GM21528 (cell line): ENCODE measurements around the gene BCAS3.

Experiments
- ATAC-seq: cut with Tn5 transposase; IDR thresholded peaks from one replicate; pipeline ENCODE4 v1.9.1; 2021; ENCODE audit warnings: mild to moderate bottlenecking, moderate library complexity; ENCODE audit not compliant: unreplicated experiment, low FRiP score

BCAS3 gene

DNA sequence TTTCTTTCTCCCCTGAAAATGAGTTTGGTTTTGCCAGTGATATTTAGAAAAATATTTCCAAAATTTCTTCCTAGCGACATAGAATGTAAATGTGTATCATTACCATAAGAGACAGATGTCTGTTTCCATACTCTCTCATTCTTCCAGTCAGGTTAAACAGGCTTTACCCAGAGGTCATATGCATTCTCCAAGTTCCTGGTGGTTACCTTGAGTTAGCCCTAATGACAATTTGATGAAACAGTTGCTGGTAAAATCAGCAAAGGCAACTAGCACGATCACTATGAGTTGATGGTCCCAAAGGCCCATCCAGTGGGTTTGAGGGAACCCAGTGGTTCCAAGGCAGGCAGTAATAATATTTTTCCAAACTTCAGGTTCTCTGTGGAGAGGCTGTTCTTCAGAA lies 618.4 kb downstream of the BCAS3 start:
- no peak for ATAC-seq

DNA sequence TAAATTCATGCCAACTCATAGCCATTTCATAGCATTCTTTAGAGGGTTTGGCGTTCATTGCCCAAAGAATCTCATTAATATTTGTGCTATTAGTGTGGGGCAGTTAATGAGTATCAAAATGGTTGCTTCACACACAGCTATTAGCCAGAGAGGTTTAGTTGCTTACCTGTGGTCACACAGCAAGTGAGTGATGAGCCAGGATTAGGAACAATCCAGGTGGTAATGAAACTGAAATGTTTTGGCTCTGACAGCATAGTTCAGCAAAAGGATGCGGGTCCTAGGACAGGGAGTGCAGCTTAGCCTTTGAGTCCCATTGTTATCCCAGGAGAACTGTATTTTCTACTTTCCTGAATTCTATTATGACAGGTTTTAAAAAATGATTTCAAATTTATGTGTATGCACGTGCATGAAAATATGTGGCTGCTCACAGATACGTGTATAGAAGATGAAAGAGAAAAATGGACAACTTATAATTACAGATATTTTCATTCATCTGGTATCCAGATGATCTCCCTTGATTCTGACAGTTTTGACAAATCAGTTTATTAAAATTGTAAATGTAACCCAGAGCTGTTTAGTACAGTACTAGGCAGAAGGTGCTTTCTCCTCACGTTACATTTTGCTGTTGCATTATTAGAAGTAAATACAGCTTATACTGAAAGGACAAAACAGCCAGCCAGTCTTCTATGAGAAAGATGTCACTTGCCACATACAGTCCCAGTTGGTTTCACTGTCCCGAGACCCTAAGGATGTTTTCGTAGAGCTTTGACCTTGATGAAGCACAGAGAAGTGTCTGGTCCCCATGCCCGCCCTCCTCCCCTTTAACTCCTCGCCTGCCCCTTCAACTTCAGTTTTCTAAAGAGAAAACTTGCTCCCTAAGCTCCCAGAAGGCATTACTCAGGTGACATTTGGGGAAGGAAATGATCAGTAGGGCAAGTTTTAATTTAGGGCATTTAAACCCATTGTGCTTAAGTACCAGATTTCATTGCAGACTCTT lies 622.2 kb downstream of the BCAS3 start:
- no peak for ATAC-seq

DNA sequence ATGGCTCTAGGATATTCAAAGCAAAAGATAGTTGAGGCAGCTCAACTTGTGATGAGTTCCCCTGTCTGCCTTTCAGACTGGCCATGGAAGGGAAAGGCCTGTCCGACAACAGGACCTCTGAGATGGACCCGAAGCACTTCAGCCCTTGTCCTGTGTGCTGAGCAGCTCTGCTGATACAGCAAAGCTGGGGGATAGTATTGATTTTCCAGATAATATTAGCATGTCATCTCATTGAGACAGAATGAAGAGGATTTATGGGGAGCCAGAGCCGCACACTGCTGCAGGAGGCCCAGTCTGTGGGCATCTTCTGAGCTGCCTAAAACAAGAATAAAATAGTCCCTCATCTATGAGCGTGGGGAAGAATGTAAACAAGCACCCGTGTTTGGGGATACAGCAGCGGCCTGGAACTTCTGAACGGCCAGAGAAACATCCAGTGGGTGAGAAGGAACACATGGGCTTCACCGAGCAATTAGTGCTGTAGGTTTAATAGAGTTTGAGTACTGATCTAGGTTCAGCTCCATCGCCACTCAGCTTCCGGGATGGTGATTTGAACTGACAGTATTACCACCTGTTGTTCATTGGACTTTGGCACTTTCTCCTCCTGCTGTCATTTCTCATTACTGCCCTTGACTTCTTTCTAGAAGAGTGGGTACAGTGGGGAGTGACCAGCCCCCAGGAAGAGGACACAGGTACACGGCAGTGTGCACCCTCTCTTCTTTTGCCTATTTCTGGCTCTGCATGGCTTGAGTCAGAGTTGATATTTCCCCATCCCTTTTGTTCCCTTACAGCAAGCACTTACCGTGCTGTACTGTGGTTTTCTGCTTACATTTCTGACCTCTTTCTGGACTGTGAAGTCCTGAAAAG lies 625.5 kb downstream of the BCAS3 start:
- ATAC-seq = no peak

DNA sequence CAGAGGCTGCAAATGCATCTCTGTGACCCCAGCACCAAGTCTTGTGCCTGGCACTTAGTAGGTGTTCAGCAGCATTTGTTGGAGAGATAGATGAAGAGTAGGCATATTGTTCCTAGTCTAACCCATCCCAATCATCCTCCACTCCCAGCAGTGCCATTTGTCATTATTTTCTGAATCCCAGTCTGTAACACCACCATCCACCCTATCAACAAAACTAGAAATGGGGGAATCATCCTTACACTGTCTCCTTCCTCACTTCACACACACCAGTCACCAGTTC lies 626.1 kb downstream of the BCAS3 start:
- no peak for ATAC-seq

DNA sequence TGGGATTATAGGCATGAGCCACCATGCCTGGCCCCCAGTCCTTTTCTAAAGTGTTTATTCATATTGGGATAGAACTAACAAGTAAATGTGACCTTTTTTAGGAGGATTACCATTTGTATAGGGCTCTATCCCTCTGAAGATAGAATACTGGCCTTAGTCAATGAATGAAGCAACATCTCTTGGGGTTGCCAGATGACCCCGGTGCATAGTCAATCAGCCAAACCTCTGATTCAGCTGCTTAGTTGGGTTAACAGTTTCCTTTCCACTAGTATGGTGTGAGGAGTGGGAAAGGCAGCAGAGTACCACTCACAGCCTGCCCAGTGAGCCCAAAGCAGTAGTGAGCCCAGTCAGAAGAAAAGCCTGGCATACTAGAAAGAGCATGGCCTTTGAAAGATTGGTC lies 627.4 kb downstream of the BCAS3 start:
- no peak for ATAC-seq

DNA sequence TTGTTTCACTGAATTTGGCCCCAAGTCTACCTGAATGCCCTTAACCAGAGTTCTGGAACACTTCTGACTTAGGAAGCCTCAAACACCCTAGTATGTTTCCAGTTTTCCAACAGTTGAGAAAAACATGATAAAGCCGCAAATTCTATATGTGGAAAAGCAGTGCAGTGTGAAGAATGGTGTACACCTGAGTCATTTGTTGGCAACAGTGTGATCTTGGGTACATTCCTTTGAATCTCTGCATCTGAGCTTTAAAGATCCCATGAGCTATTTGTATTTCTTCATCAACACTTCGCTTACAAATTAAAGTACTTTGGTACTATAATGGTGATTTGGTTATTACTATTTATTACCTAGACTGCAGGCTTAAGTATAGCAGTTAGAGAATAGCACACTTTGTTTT lies 628.4 kb downstream of the BCAS3 start:
- ATAC-seq = no peak

DNA sequence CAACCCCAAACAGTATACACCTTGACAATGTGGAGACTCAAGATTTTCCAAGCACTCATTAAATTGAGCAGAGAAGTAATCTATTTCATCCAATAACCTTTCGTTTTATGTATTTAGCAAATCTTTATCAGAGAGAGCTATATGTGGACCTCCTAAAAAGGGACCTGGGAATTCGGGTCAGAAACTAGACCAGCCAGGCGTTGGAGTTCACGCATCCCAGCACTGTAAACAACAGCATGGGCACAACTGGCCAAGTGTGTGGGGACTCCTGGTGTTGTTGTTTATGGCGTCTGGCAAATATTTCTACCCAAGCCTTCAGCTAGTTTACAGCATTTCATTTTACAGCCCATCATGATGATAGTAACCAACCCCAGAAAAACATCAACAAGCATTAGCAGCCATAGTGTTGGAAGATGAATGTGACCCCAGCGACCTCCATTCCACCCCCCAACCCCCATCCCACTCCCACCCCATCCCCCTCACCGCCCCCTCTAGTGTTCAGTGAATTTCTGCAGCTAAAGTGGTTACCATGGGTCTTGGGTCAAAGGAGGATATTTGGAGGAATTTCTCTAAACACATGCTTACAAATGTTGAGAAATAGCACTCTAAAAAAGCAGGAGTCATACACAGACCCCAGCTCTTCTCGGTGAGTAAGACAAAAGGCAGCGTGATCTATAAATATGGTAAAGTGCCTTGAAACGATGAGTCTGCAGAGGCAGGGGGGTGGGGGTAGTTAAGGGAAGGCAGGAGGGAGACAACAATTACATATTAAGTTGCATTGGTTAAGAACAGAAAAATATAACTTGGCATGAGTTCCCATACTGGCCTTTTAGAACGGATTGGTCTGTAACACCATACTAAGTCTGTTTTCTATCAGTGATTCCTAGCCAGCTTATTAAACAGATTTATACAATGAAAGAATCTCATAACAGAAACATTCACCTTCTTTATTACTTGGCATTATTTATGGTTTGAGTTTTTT lies 630.5 kb downstream of the BCAS3 start:
- ATAC-seq = no peak

DNA sequence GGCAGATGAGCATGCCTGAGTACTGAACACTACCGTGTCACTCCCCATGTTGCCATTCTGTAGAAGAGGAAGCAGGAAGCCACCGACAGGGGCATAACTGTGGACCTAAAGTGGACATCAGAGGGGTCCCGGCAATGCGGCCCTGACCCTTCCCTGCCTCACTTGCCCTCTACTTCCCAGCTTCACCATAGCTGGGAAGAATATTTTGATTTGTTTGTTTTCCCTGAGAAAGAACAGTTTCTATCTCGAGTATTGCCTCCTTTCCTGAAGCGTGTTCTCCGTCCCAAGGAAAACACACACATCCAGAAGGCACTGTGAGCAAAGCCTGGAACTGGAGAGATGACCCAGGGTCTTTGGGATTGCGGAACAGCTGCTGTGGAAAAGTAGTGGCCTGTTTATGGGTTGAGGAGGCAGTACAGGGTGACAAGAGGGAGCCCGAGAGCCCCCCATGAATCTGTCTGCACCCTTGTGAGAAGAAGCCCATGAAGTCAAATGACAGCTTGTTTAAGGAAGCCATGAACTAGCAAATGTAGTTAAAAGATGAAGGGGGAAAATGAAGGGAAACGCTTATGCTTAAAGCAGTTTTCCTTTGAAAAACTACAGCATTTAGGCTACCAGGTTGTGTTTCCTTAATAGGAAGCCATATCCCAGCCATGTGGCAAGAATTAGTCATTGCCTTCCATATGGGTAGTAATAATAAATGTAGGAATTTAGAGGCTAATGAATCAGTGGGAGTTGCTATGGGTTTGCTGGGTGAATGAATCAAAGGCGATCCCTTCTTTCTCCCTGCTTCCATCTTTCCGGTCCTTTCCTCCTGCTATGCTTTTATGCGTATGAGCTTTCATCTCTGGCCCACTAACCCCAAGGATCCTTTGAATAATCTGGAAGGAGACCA lies 632.0 kb downstream of the BCAS3 start:
- ATAC-seq = no peak

DNA sequence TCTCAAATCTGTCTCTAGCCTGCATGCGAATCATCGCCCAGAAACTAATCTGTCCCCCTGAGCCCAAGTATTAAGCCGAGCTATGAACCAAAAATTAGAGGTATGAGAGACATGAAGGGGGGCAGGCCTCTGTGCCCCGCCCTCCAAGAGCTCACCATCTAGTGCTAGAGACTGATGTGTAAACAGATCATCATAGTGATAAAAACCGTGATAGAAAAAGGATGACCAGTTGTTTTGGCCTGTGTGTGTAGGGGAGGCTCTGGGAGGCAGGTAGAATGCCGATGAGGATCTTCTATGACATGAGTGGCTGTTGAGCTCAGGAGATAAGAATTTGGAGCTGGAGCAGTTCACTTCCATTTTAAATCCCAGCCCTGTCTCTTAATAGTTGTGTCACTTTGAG lies 632.9 kb downstream of the BCAS3 start:
- ATAC-seq = no peak

DNA sequence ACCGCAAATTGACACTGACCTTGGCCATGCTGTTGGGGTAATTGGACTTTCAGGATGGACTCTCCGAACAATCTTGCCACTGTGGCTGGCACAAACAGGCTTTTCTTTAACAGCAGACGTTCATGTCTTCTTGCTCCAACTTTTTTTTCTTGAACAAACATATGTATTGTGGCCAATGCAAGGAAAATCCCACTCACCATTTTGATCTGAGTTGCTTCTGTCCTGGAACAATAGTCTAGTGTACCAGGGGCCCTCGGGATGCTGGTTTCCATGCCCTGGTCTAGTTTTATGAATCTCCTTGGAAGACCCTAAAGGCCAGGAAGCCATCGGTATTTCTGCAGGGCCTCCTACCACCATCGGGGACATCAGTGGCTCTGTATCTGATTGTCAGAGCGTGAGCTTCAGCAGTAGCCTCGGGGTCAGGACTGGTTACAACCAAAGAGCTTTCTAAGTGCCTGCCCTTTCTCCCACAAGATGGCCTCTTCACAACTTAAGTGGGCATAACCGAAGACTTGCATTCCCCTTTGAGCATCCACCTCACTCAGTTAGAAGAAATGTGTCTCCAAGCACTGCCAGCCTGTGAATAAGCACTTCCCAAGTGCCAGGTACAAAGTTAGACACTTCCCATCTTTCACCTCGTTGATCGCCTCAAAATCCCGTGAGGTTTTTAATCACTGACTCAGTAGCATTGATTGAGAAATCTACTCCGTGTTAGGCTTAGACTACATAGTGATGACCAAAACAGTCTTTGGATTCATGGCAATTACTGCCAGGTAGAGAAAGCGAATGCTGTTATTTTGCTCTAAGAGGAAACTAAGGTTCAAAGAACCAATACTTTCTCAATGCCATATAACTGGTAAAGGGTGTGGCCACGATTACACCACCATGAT lies 635.0 kb downstream of the BCAS3 start:
- ATAC-seq = no peak

DNA sequence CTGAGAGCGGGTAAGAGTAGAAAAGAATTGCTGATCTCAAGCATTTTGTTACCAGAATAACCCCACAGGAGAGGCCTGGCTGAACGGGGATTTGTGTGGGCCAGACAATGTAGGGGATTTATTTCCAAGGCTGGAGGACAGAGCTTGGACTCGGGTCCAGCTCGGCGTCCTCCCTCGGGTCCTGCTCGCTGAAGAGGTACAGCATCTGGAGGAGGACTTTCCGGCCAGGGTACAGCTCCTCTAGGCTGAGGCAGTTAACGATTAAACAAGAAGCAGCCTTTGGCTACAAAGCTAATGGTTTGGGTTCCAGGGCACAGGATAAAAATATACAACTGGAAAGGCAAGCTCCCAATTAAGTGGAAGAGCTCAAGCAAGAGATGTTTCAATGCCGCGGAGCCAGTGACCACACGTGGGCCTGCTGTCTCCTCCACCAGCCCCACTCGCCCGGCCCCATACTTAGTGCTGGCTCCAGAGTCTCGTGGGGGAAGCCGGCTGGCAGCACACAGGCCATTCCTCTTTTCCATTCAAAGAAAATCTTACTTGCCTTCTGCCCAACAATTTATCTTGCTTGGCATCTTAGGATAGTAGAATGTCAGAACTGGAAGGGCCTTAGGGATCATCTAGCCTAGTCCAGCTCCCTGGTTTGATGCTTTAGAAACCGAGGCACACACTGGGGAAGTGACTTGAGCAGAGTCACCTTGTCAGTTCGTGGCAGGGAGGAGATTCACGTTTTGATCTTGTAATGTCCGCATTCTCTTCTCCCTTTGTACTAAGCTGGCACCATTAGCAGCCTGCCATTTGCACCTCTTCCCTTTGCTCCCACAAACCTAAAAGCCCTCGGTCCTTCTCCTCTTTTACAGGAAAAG lies 636.0 kb downstream of the BCAS3 start:
- no peak for ATAC-seq

DNA sequence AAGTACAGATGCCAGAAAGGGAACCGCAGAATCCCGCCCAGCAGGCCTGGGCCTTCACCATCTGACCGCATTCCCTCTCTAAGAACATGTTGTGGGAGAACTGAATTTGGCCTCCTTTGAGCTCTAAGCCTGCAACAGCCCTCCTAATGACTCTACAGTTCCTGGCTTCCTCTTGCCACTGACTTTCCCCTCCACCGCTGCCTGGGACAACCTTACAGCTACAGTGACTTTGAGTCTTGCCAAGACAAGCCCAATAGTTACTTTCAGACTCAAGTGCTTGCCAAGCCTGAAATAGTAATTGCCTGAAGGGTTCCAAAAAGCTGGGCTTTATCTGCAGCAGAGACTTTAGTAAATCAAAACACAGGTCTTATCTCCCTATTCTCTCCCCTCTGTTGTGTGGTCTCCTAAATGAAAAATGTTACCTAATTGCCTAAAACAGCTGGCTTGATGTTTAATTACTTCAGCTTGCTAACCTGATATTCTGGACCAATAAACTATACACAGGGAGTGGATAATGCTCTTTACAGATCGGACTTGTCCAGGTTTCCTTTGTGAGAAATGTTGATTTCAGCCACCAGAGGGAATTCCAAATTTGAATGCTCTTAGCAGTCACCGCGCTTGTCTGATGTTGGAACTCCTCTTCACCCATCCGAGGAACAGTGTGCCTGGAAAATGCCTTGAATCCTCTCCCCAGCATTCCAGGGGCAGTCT lies 636.9 kb downstream of the BCAS3 start:
- ATAC-seq = no peak

DNA sequence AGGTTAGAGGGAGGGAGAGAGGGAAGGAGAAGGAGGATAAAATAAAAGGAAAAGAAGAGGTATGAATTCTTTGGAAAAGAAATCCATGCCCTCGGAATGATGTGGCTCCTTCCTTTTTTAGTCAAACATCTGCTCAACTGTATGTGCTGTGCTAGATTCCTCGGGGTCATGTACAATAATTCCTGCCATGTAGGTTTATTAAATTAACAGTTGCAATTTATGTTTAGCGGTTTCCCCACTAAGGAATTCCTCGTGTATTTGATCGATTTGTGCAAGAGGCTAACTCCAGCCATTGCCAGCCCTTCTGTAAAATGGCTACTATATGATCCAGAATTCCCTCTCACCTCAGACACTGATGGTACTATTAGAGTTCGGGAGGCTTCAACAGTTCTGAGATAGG lies 639.0 kb downstream of the BCAS3 start:
- ATAC-seq = no peak

DNA sequence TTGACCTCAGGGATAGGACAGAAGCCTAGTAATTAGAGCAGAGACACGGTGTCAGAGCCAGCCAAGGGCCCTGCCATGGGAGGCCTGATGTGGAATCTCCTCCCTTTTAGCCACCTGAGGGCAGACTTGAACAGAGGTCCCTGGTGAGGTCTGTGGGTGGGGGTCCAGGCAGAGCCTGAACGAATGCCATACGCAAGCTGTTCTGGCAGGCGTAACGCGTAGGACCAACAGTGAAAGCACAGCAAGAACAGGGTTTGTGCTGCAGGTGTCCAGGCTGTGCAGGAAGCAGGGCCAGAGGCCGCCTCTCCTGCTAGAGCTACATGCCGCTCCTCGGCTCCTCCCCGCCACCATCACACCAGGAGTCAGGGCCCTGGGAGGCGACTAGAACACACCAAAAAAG lies 640.1 kb downstream of the BCAS3 start:
- no peak for ATAC-seq

DNA sequence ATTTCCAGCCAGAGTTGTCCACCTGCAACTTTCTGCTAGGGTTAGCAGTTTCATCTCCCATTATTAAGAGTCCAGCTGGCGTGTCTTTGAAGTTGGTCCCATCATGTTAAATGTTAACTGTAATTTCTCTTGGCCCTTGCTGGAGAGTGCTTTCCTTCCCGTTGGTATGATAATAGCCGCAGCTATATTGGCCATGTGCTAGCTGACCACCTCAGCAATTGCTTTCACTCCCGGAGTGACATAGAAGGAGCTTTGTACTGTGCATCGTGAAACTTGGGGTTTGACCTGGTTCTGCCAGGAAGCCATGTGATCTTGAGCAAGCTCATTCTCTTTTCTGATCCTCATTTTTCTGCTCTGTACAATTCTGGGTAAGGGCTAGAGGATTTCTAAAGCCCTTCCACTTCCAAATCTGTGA lies 641.0 kb downstream of the BCAS3 start:
- ATAC-seq = no peak

DNA sequence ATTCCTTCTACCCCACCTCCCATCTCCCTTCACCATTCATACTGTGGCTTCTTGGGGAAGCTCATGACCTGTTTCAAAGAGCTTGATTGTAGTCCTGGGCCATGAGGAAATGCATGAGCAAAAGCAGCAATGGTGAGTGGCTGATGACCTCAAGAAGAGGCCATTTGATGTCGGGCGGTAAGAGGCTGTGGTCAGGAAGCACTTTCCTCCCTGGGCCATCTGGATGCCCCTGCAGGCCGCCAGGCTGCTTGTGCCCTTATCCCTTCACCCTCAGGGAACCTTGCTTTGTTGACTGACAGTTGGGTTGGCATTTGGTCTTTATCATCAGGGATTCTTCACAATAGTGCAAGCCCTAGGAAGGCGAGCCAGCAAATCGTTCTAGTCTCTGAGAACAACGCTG lies 643.7 kb downstream of the BCAS3 start:
- no peak for ATAC-seq
